ENCODE results near the gene POGZ.

Gene POGZ

DNA sequence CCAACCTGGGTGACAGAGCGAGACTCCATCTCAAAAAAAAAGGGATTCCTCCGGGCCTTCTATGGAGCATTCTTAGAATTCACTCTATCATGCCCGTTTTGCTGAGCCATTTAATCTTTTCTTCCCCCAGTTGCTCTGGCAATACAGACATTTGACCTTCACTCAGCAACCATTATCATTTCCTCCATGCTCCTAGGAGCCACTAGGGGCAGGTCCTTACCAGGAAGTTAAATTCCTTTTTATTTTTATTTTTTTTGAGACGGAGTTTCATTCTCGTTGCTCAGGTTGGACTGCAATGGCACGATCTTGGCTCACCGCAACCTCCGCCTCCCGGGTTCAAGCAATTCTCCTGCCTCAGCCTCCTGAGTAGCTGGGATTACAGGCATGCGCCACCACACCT, 42.2 kb upstream of the POGZ start:
- H3K79me2 ChIP-seq (ENCODE audit: insufficient read depth, low read length): no peaks in the 10 kb centered on the region
- H3K27ac ChIP-seq (ENCODE audit: low read depth, low read length, poor library complexity, severe bottlenecking): no peak overlapping the region
- no peaks in the 10 kb centered on the region for H3K27me3 ChIP-seq (ENCODE audit: insufficient read depth, low read length)
- H3K9ac ChIP-seq (ENCODE audit: low read length): no peak overlapping the region
- H3K9me3 ChIP-seq (ENCODE audit: low read length): no peaks in the 10 kb centered on the region
- no peaks in the 10 kb centered on the region for H4K20me1 ChIP-seq (ENCODE audit: insufficient read depth, low read length)
- H3F3A ChIP-seq (ENCODE audit: insufficient read depth, low read length): no peaks in the 10 kb centered on the region
- no peaks in the 10 kb centered on the region for H3K4me1 ChIP-seq (ENCODE audit: insufficient read depth, low read length, severe bottlenecking)
- no peak overlapping the region for H3K4me3 ChIP-seq (ENCODE audit: low read depth, low read length, poor library complexity, severe bottlenecking)
- no peaks in the 10 kb centered on the region for H3K9me2 ChIP-seq (ENCODE audit: low read depth, low read length)
- H2AFZ ChIP-seq (ENCODE audit: low read length): no peak overlapping the region
- no peak overlapping the region for H3K4me2 ChIP-seq (ENCODE audit: low read length)
- no peak for TF ChIP-seq EZH2 (IDR thresholded peaks at IDR 0.05; ENCODE audit: borderline replicate concordance, low read length)
- TF ChIP-seq, protein P1, sequence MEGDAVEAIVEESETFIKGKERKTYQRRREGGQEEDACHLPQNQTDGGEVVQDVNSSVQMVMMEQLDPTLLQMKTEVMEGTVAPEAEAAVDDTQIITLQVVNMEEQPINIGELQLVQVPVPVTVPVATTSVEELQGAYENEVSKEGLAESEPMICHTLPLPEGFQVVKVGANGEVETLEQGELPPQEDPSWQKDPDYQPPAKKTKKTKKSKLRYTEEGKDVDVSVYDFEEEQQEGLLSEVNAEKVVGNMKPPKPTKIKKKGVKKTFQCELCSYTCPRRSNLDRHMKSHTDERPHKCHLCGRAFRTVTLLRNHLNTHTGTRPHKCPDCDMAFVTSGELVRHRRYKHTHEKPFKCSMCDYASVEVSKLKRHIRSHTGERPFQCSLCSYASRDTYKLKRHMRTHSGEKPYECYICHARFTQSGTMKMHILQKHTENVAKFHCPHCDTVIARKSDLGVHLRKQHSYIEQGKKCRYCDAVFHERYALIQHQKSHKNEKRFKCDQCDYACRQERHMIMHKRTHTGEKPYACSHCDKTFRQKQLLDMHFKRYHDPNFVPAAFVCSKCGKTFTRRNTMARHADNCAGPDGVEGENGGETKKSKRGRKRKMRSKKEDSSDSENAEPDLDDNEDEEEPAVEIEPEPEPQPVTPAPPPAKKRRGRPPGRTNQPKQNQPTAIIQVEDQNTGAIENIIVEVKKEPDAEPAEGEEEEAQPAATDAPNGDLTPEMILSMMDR (IDR thresholded peaks at IDR 0.05; ENCODE audit: low read length): no peak
- H3K36me3 ChIP-seq (ENCODE audit: insufficient read depth, low read length): no peaks in the 10 kb centered on the region

- Histone ChIP-seq H3K4me1 (ENCODE audit: insufficient read depth, low read length, severe bottlenecking) (no peaks in the 10 kb centered on the region), H2AFZ (ENCODE audit: low read length) (no peak overlapping the region), H3F3A (ENCODE audit: insufficient read depth, low read length) (no peaks in the 10 kb centered on the region), H3K36me3 (ENCODE audit: insufficient read depth, low read length) (no peaks in the 10 kb centered on the region), H3K27ac (ENCODE audit: low read depth, low read length, poor library complexity, severe bottlenecking) (no peak overlapping the region), H3K4me3 (ENCODE audit: low read depth, low read length, poor library complexity, severe bottlenecking) (no peak overlapping the region), H3K79me2 (ENCODE audit: insufficient read depth, low read length) (no peaks in the 10 kb centered on the region), H3K9me3 (ENCODE audit: low read length) (no peaks in the 10 kb centered on the region), H3K9ac (ENCODE audit: low read length) (no peak overlapping the region), H3K9me2 (ENCODE audit: low read depth, low read length) (no peaks in the 10 kb centered on the region), H3K27me3 (ENCODE audit: insufficient read depth, low read length) (no peaks in the 10 kb centered on the region), H4K20me1 (ENCODE audit: insufficient read depth, low read length) (no peaks in the 10 kb centered on the region), H3K4me2 (ENCODE audit: low read length) (no peak overlapping the region)
- TF ChIP-seq EZH2 (IDR thresholded peaks at IDR 0.05; ENCODE audit: borderline replicate concordance, low read length): no peak
- TF ChIP-seq, protein P1 (IDR thresholded peaks at IDR 0.05; ENCODE audit: low read length): no peak
Measured at GRCh38 chr1:151499930-151500329, 40.6 kb upstream of the POGZ start.

GRCh38 chr1:151499365-151499764, 40.1 kb upstream of the POGZ start:
- H3K27ac ChIP-seq (ENCODE audit: low read depth, low read length, poor library complexity, severe bottlenecking): no peak overlapping the region

More at GRCh38 chr1:151499365-151499764, 40.1 kb upstream of the POGZ start:
- H3K9me2 ChIP-seq (ENCODE audit: low read depth, low read length): no peaks in the 10 kb centered on the region
- H3F3A ChIP-seq (ENCODE audit: insufficient read depth, low read length): no peaks in the 10 kb centered on the region
- no peaks in the 10 kb centered on the region for H3K9me3 ChIP-seq (ENCODE audit: low read length)
- no peak overlapping the region for H2AFZ ChIP-seq (ENCODE audit: low read length)
- H3K36me3 ChIP-seq (ENCODE audit: insufficient read depth, low read length): no peaks in the 10 kb centered on the region
- H3K4me2 ChIP-seq (ENCODE audit: low read length): no peak overlapping the region
- no peaks in the 10 kb centered on the region for H3K79me2 ChIP-seq (ENCODE audit: insufficient read depth, low read length)
- no peak for TF ChIP-seq EZH2 (IDR thresholded peaks at IDR 0.05; ENCODE audit: borderline replicate concordance, low read length)
- TF ChIP-seq, protein P1 (IDR thresholded peaks at IDR 0.05; ENCODE audit: low read length): no peak
- H4K20me1 ChIP-seq (ENCODE audit: insufficient read depth, low read length): no peaks in the 10 kb centered on the region
- H3K27me3 ChIP-seq (ENCODE audit: insufficient read depth, low read length): no peaks in the 10 kb centered on the region
- H3K9ac ChIP-seq (ENCODE audit: low read length): no peak overlapping the region
- H3K4me3 ChIP-seq (ENCODE audit: low read depth, low read length, poor library complexity, severe bottlenecking): no peak overlapping the region
- H3K4me1 ChIP-seq (ENCODE audit: insufficient read depth, low read length, severe bottlenecking): no peaks in the 10 kb centered on the region
